Calu3 (cell line): ENCODE data around the gene NOLC1. TPM values are rescaled to one million over a fixed set of nuclear protein-coding genes. Genes with fewer than 3 reads are reported as not detected.

Experiments used
- BruUV-seq: library from RNA; stranded (reverse); fragments of 400-500 nt; replicated peaks from 2 replicates; lab custom pipeline; 2021; lab: Mats Ljungman, UMichigan
- CTCF ChIA-PET: fragments of 300-600 bp; sonication (Branson Sonifier 250); formaldehyde crosslinking; loops from one replicate; lab custom pipeline; 2022; ENCODE audit warnings: antibody characterized with exemption; lab: Charles Lee
- DNase-seq: peaks from one replicate; pipeline ENCODE4 v3.0.0; 2022
- H3K27ac Mint-ChIP-seq: one replicate; pipeline ENCODE4 v1.8.0; 2022; ENCODE audit warnings: mixed read lengths; ENCODE audit not compliant: unreplicated experiment
- H3K27me3 Mint-ChIP-seq: one replicate; pipeline ENCODE4 v1.8.0; 2022; ENCODE audit warnings: mixed read lengths; ENCODE audit not compliant: unreplicated experiment
- H3K36me3 Mint-ChIP-seq: one replicate; pipeline ENCODE4 v1.8.0; 2022; ENCODE audit warnings: mild to moderate bottlenecking, moderate library complexity, mixed read lengths; ENCODE audit not compliant: insufficient read depth, unreplicated experiment
- H3K4me1 Mint-ChIP-seq: one replicate; pipeline ENCODE4 v1.8.0; 2022; ENCODE audit warnings: mild to moderate bottlenecking, low read depth, mixed read lengths; ENCODE audit not compliant: unreplicated experiment
- H3K4me3 Mint-ChIP-seq: one replicate; pipeline ENCODE4 v1.8.0; 2022; ENCODE audit warnings: mild to moderate bottlenecking, low read depth, moderate library complexity, mixed read lengths; ENCODE audit not compliant: unreplicated experiment
- H3K9me3 Mint-ChIP-seq: one replicate; pipeline ENCODE4 v1.8.0; 2022; ENCODE audit warnings: low read depth, mixed read lengths; ENCODE audit not compliant: unreplicated experiment
- intact Hi-C: fragments of 100-400 bp; cut with micrococcal nuclease; formaldehyde crosslinking; loops from one replicate; pipeline ENCODE4 v1.10.0; 2022; ENCODE audit not compliant: unreplicated experiment
- total RNA-seq: library from RNA; stranded (reverse); gene quantifications from 2 replicates; pipeline ENCODE4 v1.2.3, GENCODE V29; 2022
- TF ChIP-seq, protein P1 (sequence below): fragments of 200-600 bp; IDR thresholded peaks from one replicate; pipeline ENCODE4 v1.8.0; 2022; ENCODE audit warnings: antibody characterized with exemption; ENCODE audit not compliant: unreplicated experiment

Gene NOLC1
- total RNA-seq, 1 experiment from 2014 or later: 78.4 TPM

DNA sequence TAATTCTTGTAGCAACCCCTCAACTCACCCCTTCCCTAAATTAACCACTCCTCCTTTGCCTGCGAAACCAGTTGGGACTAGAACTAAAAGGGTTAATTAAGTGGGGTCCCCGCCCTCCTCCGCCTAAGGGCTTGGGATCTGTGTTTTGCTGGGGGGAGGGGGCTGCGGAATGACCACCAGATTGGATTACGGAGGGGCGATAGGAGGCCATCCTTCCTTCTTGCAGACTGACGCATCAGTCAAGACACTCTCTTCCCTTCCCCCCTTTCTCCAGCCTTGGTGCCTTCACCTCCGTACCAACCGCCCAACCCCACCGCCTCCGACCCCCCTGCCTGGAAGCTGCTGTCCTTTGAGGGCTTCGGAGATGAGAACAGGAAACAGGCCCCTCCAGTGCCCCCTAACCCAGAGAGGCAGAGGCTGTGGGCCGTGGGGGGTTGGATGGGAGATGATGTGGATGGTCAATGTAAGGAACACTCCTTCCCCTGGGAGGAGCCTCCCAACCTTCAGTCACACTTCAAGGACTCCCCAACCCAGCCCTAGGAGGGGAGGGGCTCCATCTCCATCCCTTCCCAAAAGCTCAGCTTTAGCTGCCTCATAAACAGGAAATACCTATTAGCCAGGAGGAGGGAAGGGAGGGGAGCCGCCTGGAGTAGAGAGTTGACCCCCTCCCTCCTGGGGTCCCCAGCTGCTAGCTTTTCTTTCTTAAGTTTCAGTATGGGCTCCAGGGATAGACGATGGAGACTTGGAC, 31.0 kb upstream of the NOLC1 start:
- peak overlapping the region; percentile 69 for H3K4me3 Mint-ChIP-seq
- no TSS peak for BruUV-seq
- no peak overlapping the region for H3K27ac Mint-ChIP-seq
- intact Hi-C loops: no loop called here
- peaks cover 6% of the 10 kb centered on the region for H3K36me3 Mint-ChIP-seq
- TF ChIP-seq, protein P1, sequence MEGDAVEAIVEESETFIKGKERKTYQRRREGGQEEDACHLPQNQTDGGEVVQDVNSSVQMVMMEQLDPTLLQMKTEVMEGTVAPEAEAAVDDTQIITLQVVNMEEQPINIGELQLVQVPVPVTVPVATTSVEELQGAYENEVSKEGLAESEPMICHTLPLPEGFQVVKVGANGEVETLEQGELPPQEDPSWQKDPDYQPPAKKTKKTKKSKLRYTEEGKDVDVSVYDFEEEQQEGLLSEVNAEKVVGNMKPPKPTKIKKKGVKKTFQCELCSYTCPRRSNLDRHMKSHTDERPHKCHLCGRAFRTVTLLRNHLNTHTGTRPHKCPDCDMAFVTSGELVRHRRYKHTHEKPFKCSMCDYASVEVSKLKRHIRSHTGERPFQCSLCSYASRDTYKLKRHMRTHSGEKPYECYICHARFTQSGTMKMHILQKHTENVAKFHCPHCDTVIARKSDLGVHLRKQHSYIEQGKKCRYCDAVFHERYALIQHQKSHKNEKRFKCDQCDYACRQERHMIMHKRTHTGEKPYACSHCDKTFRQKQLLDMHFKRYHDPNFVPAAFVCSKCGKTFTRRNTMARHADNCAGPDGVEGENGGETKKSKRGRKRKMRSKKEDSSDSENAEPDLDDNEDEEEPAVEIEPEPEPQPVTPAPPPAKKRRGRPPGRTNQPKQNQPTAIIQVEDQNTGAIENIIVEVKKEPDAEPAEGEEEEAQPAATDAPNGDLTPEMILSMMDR: no peak
- CTCF ChIA-PET: no interaction called here
- H3K27me3 Mint-ChIP-seq: no peaks in the 10 kb centered on the region
- H3K9me3 Mint-ChIP-seq: no peaks in the 10 kb centered on the region
- H3K4me1 Mint-ChIP-seq: peaks cover 25% of the 10 kb centered on the region
- no peak for DNase-seq

DNA sequence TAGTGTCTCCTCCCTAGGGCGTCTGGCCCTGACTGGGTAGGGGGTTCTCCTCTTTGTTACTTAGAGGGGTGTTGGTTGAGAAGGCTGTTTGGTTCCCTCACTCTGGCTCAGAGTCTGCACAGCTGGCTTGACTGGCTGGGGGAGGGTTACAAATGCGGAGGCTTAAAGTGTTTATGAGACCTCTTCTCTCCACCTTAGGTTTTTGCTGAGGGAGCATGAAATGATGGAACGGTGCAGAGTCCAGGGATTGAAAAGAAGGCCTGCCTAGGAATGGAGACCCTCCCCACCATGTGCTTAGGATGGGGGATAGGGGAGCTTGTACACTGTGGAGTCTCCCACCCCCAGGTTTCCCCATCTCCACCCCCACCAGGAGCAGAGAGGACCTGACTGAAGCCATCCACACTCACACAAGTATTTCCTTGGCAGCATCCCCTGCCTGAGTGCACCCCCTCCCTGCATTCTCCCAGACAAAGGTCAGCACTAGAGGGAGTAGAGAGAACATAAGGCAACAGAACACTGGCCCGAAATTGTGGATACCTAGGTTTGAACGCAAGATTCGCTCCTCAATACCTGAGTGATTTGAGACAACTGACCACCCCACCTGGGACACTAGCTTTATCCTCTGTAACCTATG, 30.3 kb upstream of the NOLC1 start:
- Mint-ChIP-seq H3K4me1 (peaks cover 18% of the 10 kb centered on the region), H3K4me3 (no peak overlapping the region), H3K27me3 (no peaks in the 10 kb centered on the region), H3K27ac (no peak overlapping the region), H3K9me3 (no peaks in the 10 kb centered on the region), H3K36me3 (peaks cover 6% of the 10 kb centered on the region)
- TF ChIP-seq, protein P1: no peak
- intact Hi-C loops: no loop called here
- no peak for DNase-seq
- CTCF ChIA-PET: no interaction called here
- BruUV-seq: no TSS peak

DNA sequence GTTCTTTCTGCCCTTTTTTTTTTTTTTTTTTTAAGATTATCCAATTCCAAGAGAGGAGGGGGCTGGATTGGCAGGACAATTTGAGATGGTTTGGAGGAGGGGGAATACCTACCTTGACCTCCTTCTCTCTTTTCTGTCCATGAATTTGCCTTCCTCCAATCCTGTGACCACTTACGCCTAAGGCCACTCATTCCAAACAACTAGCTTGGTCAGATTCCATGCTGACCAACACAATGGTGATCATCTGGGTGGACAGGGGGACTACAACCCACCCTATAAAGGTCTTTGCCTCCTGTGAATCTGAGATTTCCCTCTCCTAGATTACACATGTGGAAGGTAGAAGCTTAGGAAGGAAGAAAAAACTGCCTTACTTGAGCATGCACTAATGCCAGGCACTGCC, 29.7 kb upstream of the NOLC1 start:
- no peak overlapping the region for H3K27ac Mint-ChIP-seq
- no TSS peak for BruUV-seq
- CTCF ChIA-PET: no interaction called here
- peaks cover 6% of the 10 kb centered on the region for H3K36me3 Mint-ChIP-seq
- no peak for DNase-seq
- H3K9me3 Mint-ChIP-seq: no peaks in the 10 kb centered on the region
- H3K4me1 Mint-ChIP-seq: peaks cover 12% of the 10 kb centered on the region
- intact Hi-C loops: no loop called here
- TF ChIP-seq, protein P1: no peak
- H3K27me3 Mint-ChIP-seq: no peaks in the 10 kb centered on the region
- H3K4me3 Mint-ChIP-seq: no peak overlapping the region

DNA sequence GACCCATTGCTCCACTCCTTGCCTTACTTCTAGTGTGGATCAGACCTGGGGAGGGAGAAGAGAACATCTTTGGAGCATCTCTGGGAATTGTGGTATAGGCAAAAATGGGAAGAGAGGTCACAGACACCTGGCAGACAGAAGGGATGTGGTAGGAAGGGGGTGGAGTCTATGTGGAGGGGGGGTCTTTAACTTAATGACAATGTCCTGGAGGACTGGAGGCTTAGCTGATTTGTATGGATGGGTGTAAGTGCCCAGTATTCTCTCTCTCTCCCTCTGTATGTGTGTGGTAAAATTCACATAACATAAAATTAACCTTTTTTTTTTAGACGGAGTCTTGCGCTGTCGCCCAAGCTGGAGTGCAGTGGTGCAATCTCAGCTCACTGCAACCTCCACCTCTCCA, 29.0 kb upstream of the NOLC1 start:
- TF ChIP-seq, protein P1: no peak
- peaks cover 5% of the 10 kb centered on the region for H3K4me1 Mint-ChIP-seq
- H3K36me3 Mint-ChIP-seq: peaks cover 6% of the 10 kb centered on the region
- no peaks in the 10 kb centered on the region for H3K27me3 Mint-ChIP-seq
- no peak for DNase-seq
- no TSS peak for BruUV-seq
- CTCF ChIA-PET: interaction anchor here (0.7 kb wide), 1 partner anchor 267 kb away, joined by 4 read pairs; no protein-coding TSS in a partner anchor
- no peaks in the 10 kb centered on the region for H3K9me3 Mint-ChIP-seq
- H3K27ac Mint-ChIP-seq: no peak overlapping the region
- no peak overlapping the region for H3K4me3 Mint-ChIP-seq
- intact Hi-C loops: no loop called here
